Transverse colon (tissue), 3 donors: Measurements from ENCODE around the gene MAP3K21.

ENCODE experiments used
- EP300 ChIP-seq: sonication (generic); formaldehyde crosslinking; IDR thresholded peaks from one replicate; pipeline ENCODE4 v1.6.1; 2017; ENCODE audit warnings: antibody characterized with exemption, low read depth
- TF ChIP-seq, protein P1 (sequence below), 5 experiments: fragments of 200-600 bp in 3 of 5; fragments of 450-650 bp in 2 of 5; sonication (generic) in 3 of 5; IDR thresholded peaks; 1 replicate in 2 of 5; 2 replicates in 3 of 5; pipeline ENCODE4 v1.5.1; 2016 to 2017; ENCODE audit warnings: antibody characterized with exemption in 5 of 5, inconsistent platforms in 3 of 5, mild to moderate bottlenecking in 2 of 5, moderate library complexity in 1 of 5

DNA sequence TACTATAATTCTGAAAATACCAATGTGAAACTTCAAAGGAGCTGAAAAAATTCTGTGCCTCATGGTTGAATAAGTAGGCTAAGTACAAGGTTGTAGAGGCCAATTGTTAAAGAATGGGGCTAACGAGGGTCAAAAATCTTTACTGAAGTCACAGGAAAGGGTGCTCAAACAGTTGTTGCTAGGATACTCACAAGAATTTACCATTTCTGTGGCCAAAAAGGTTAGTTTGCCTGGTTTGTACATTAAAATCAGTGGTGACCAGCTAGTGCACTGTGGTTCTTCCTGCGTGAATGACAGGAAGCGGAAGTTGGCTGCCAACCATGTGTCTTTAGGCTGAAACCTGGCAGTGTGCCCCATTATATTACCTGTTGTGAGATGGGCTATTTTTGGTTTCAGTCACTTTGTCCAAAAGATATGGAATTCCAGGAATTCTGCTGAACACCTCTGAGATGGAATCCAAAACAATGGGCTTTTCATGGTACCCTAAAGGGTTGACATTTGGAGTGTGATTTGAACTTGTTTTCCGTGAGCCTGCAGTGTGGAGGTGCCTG is 13.5 kb downstream of the MAP3K21 start:
- TF ChIP-seq, protein P1, sequence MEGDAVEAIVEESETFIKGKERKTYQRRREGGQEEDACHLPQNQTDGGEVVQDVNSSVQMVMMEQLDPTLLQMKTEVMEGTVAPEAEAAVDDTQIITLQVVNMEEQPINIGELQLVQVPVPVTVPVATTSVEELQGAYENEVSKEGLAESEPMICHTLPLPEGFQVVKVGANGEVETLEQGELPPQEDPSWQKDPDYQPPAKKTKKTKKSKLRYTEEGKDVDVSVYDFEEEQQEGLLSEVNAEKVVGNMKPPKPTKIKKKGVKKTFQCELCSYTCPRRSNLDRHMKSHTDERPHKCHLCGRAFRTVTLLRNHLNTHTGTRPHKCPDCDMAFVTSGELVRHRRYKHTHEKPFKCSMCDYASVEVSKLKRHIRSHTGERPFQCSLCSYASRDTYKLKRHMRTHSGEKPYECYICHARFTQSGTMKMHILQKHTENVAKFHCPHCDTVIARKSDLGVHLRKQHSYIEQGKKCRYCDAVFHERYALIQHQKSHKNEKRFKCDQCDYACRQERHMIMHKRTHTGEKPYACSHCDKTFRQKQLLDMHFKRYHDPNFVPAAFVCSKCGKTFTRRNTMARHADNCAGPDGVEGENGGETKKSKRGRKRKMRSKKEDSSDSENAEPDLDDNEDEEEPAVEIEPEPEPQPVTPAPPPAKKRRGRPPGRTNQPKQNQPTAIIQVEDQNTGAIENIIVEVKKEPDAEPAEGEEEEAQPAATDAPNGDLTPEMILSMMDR (IDR thresholded peaks at IDR 0.05): no peak
- TF ChIP-seq EP300: no peak
